ENCODE data around the gene DLK1.

The DLK1 gene

GRCh38 chr14:100693877-100694578 lies 32.7 kb upstream of the DLK1 start:
- no peak for DNase-seq (ENCODE audit: low spot score)

GRCh38 chr14:100694579-100695422 lies 31.9 kb upstream of the DLK1 start:
- no peak for DNase-seq (ENCODE audit: low spot score)

GRCh38 chr14:100695423-100695738 lies 31.3 kb upstream of the DLK1 start:
- no peak for DNase-seq (ENCODE audit: low spot score)

- DNase-seq (ENCODE audit: low spot score), result no peak
These were observed 30.7 kb upstream of the DLK1 start for GRCh38 chr14:100696008-100696407.

- DNase-seq (ENCODE audit: low spot score), result no peak
These were observed 30.1 kb upstream of the DLK1 start for GRCh38 chr14:100696590-100696989.

- no peak for DNase-seq (ENCODE audit: low spot score)
These were observed 28.6 kb upstream of the DLK1 start for GRCh38 chr14:100698066-100698465.

- no peak for DNase-seq (ENCODE audit: low spot score)
These were observed 27.8 kb upstream of the DLK1 start for GRCh38 chr14:100698666-100699448.

- no peak for DNase-seq (ENCODE audit: low spot score)
These were observed 25.4 kb upstream of the DLK1 start for GRCh38 chr14:100701314-100701713.

GRCh38 chr14:100702590-100702989 lies 24.1 kb upstream of the DLK1 start:
- no peak for DNase-seq (ENCODE audit: low spot score)

DNA sequence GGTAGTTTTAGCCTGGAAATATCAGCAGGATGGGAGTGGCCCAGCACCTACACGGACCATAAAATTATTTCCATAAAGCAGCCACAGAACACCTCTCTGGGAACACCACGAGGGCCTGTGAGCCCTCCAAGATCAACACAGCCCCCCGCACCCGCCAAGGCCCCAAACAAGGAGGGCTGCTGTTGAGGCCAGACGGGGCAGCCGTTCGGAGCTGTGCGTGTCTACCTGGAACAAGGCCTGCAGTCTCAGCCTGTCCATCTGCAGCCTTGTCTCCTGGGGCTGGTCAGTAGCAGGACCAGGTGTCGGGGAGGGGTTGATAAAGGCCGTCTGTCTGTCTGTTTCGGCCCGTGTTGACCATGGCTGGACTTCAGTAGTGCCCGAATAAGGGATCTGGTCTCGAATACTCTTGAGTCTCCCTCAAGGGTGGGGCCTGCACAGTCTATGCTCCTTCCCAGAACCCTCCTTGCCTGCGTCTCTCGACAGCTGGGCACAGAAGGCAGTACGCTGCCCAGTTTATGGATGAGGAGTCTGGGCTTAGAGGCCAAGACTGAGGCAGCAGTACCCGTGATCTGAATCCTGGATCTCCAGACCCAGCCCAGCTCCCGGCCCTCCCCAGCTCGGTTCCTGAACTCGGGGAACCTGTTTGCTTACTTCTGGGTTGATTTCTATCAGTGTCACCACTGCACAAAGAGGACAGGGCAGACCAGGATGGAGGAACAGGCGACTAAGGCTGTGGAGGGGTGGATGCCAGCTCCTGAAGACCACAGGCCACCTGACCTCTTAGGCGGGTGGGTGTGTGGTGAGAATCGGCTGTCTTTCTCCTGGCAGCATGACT lies 23.1 kb upstream of the DLK1 start:
- no peak for DNase-seq (ENCODE audit: low spot score)

DNA sequence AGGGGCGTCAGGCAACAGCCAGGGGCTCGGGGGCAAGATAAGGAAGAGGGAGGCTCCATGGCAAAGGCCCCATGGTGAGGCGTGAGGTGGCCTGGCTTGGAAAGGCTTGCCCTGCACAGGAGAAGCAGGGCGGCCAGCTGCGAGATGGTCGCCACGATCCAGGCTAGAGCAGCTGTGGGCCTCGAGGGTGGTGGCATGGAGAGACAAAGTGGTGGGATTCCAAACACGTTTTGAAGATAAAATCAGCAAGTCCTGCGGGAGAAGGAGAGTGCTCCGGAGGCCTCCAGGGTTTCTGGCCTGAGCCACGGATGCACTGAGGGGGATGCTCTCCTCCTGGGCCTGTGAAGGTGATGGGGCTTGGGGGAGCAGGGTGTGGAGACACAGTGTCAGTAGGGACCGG lies 20.5 kb upstream of the DLK1 start:
- DNase-seq (ENCODE audit: low spot score), result no peak

- DNase-seq (ENCODE audit: low spot score), result no peak
These were observed 19.8 kb upstream of the DLK1 start for GRCh38 chr14:100706860-100707259.

DNA sequence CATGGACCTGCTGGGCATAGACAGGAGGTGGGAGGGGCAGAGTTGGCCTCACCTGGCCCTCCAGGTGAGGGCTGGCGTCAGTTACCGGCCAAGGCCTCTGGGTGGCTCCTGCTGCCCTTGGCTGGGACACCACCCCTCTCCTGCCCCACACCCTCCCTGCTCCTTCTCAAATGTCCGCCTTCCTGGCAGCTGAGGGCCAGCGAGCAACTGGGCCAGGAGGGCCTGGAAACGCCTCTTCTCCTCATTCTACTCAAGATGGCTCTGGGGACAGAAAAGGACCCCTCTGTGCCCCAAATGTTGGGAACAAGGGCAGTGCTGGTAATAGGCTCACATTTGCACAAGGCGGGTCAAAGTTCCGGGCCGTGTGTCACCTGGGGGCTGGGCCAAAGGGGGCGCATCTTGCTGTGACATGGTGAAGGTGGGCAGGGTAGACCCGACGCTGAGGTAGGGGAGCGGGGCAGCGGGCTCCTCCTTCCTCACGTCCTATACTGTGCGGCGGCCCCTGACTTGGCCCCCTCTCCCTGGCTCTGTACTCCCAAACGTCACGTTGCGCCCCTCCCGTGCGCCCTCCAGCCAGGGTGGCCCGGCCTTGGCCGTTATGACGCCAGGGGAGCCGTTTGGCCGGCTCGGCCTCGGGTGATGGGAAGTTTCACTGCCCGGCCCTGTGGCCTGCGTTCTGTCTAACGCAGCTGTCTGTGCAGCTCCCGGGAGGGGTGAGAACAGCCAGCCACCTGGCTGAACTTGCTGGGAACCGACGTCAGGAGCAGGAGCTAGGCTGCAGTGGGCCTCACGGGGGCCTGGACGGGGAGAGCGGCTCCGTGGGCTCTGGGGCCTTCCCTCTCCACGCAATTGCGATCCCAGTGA lies 18.0 kb upstream of the DLK1 start:
- DNase-seq (ENCODE audit: low spot score), result peak; percentile 54

- no peak for DNase-seq (ENCODE audit: low spot score)
These were observed 17.1 kb upstream of the DLK1 start for GRCh38 chr14:100709289-100710284.

- no peak for DNase-seq (ENCODE audit: low spot score)
These were observed 16.3 kb upstream of the DLK1 start for GRCh38 chr14:100710391-100710790.

DNA sequence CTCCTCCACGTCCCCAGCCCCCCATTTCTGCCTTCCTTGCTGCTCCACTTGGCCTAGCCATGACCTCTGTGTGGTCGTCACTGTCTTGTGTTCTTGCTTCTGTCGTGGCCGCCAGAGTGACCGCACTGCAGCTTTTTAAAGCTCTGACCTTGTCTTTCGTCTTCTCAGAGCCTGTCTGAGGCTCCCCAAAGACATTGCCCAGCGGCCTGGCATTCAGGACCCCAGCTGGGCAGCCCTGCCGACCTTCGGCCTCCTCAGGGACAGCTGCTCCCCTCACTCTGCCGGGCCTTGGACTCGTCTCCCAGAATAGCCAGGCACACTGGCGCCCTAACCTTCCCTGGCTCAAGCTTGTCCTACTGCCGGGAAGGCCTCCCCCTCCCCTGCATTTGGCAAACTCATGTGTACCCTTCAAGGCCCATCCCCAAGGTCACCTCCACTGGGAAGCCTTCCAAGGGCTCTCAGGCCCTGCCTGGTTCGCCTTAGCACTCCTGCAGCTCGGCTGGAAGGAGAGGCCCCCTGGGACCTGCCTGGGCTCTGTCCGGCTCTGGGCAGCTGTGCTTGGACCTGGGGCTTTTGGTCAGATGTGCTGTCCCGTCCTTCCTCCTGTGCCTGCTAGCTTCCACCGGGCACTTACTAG lies 15.7 kb upstream of the DLK1 start:
- no peak for DNase-seq (ENCODE audit: low spot score)

DNA sequence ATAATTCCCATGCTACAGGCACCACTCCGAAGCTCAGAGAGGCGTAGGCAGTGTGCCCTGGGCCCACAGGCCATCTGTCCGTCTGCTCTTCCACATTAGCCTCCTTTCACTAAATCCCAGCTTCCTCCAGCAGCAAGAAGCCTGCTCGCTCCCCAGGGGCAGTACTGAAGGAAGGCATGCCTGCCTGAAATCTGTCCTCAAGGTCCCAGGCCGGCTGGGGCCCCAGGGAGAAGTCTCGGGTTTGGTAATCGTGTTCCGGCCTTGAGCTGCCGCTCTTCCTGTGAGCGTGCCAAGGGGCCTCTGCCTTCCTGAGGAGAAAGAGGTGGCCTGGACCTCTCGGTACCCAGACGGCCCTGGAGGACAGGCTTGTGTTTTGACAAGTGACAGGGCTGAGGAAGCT lies 15.2 kb upstream of the DLK1 start:
- no peak for DNase-seq (ENCODE audit: low spot score)

- no peak for DNase-seq (ENCODE audit: low spot score)
These were observed 14.2 kb upstream of the DLK1 start for GRCh38 chr14:100712490-100712889.

- no peak for DNase-seq (ENCODE audit: low spot score)
These were observed 13.0 kb upstream of the DLK1 start for GRCh38 chr14:100713705-100714104.
